Muscle layer of duodenum (tissue), 2 donors: Measurements from ENCODE around the gene DHPS.

Experiments
- H3K27ac ChIP-seq: one replicate; pipeline ENCODE4 v1.7.0; 2013; ENCODE audit warnings: mild to moderate bottlenecking, low read length
- H3K27me3 ChIP-seq: one replicate; pipeline ENCODE4 v1.7.0; 2013; ENCODE audit warnings: low read depth, mild to moderate bottlenecking, control low read depth, low read length
- H3K36me3 ChIP-seq, 2 donors: one replicate each; pipeline ENCODE4 v1.7.0; 2013; ENCODE audit warnings: low read length in 2 of 2, control low read depth in 1 of 2, mild to moderate bottlenecking in 1 of 2; ENCODE audit not compliant: insufficient read depth in 2 of 2, control insufficient read depth in 1 of 2
- H3K4me1 ChIP-seq, 2 donors: one replicate each; pipeline ENCODE4 v1.7.0; 2013; ENCODE audit warnings: low read length in 2 of 2, mild to moderate bottlenecking in 2 of 2, control low read depth in 1 of 2, moderate library complexity in 1 of 2; ENCODE audit not compliant: insufficient read depth in 2 of 2, control insufficient read depth in 1 of 2
- H3K4me3 ChIP-seq, 2 donors: one replicate each; pipeline ENCODE4 v1.7.0; 2013; ENCODE audit warnings: low read length in 2 of 2, low read depth in 1 of 2, mild to moderate bottlenecking in 1 of 2
- H3K9me3 ChIP-seq, 2 donors: one replicate each; pipeline ENCODE4 v1.7.0; 2013; ENCODE audit warnings: low read length in 2 of 2, control low read depth in 1 of 2, mild to moderate bottlenecking in 1 of 2; ENCODE audit not compliant: control insufficient read depth in 1 of 2
- donor health status: healthy.

Gene DHPS

DNA sequence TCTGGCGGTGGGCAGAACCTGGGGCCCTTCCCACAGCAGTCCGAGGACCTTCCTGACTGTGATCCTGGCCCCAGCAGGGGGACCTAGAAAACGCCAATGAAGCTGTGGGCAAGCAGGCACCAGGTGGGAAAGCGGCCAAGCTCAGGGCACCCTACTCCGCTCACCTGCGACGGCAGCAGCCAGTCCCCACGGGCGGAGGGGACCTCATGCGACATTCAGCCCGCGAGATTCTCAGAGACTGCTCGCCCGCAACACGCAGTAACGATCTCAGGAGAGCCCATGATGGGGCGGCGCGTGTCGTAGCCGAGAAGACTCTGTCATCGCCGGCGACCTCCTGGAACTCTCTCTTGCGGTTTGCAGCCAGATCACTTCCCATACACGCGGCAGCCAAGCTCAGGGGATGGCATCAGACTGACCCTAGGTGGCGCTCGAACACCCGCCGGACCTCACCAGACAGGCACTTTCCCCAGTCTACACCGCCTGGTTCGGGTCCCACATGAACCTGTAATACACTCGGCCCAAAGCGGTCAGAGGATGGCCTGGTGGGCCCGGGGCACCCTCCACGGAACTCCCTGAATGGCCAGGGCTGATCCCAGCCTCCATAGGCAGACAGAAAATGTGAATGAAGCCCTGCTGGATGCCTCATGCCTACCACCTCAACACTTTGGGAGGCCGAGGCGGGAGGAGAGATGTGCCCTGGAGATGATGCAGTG is 41.6 kb downstream of the DHPS start:
- Histone ChIP-seq H3K4me1 (peaks cover 0 to 6% of the 10 kb centered on the region in 2 donors), H3K4me3 (peak overlapping the region; percentile 30 to 53), H3K27ac (no peak overlapping the region)

GRCh38 chr19:12638611-12639182 is 43.0 kb downstream of the DHPS start:
- H3K27me3 ChIP-seq = no peaks in the 10 kb centered on the region
- H3K4me3 ChIP-seq = no peak overlapping the region
- H3K27ac ChIP-seq = no peak overlapping the region
- no peaks in the 10 kb centered on the region for H3K36me3 ChIP-seq
- H3K9me3 ChIP-seq = no peaks in the 10 kb centered on the region
- peaks cover 0 to 6% of the 10 kb centered on the region in 2 donors for H3K4me1 ChIP-seq

More for the DNA sequence above, 41.6 kb downstream of the DHPS start:
- Histone ChIP-seq H3K36me3 (no peaks in the 10 kb centered on the region), H3K27me3 (no peaks in the 10 kb centered on the region), H3K9me3 (no peaks in the 10 kb centered on the region)

GRCh38 chr19:12636631-12637030 is 45.0 kb downstream of the DHPS start:
- no peaks in the 10 kb centered on the region for H3K9me3 ChIP-seq
- no peaks in the 10 kb centered on the region for H3K36me3 ChIP-seq
- no peak overlapping the region for H3K27ac ChIP-seq
- no peaks in the 10 kb centered on the region for H3K27me3 ChIP-seq
- no peak overlapping the region for H3K4me3 ChIP-seq
- peaks cover 0 to 6% of the 10 kb centered on the region in 2 donors for H3K4me1 ChIP-seq

DNA sequence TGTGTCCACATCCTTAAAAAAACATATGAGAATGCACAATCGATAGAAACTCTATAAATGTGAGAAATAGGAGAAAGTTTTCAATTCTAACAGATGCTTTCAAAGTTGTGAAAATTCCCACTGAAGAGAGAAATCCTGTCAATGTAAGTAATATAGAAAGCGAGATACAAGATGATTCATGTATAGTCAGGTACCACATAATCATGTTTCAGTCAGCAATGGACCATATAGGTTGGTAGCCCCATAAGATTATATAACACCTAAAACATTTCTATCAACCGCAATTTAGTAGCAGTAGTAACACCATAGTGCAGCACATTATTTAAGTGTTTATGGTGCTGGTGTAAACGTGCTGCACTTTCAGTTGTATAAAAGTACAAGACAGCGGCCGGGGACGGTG is 52.5 kb downstream of the DHPS start:
- Histone ChIP-seq H3K27me3 (no peaks in the 10 kb centered on the region), H3K9me3 (peaks cover 11% of the 10 kb centered on the region in 2 donors), H3K27ac (no peak overlapping the region), H3K4me3 (peak overlapping the region in 1 of 2 donors; percentile 12), H3K4me1 (no peaks in the 10 kb centered on the region), H3K36me3 (peaks cover 27 to 43% of the 10 kb centered on the region in 2 donors)

GRCh38 chr19:12628040-12629022 is 53.3 kb downstream of the DHPS start:
- H3K36me3 ChIP-seq = peaks cover 27 to 43% of the 10 kb centered on the region in 2 donors
- H3K27me3 ChIP-seq = no peaks in the 10 kb centered on the region
- H3K4me3 ChIP-seq = peak overlapping the region in 1 of 2 donors; percentile 12
- no peak overlapping the region for H3K27ac ChIP-seq
- peaks cover 11% of the 10 kb centered on the region in 2 donors for H3K9me3 ChIP-seq
- H3K4me1 ChIP-seq = no peaks in the 10 kb centered on the region

DNA sequence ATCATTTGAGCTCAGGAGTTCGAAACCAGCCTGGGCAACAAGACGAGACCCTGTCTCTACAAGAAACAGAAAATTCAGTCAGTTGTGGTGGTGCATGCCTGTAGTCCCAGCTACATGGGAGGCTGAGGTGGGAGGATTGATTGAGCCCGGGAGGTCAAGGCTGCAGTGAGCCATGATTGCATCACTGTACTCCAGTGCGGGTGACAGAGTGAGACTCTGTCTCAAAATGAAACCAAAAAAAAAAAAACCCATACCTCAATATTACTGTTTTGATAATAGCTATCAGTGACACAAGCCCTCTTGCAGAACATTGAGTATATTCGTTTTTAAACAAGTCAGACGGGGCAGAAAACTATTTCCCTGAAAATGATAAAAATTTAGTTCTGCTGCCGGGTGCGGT is 54.7 kb downstream of the DHPS start:
- no peak overlapping the region for H3K27ac ChIP-seq
- no peak overlapping the region for H3K4me3 ChIP-seq
- peaks cover 27 to 43% of the 10 kb centered on the region in 2 donors for H3K36me3 ChIP-seq
- H3K9me3 ChIP-seq = peaks cover 11% of the 10 kb centered on the region in 2 donors
- no peaks in the 10 kb centered on the region for H3K27me3 ChIP-seq
- H3K4me1 ChIP-seq = no peaks in the 10 kb centered on the region
